Transverse colon (tissue), 3 donors: ENCODE data around the gene TREX2.

Experiments
- EP300 ChIP-seq: sonication (generic); formaldehyde crosslinking; IDR thresholded peaks from one replicate; pipeline ENCODE4 v1.6.1; 2017; ENCODE audit warnings: antibody characterized with exemption, low read depth
- TF ChIP-seq, protein P1 (sequence below), 5 experiments: fragments of 200-600 bp in 3 of 5; fragments of 450-650 bp in 2 of 5; sonication (generic) in 3 of 5; IDR thresholded peaks; 1 replicate in 2 of 5; 2 replicates in 3 of 5; pipeline ENCODE4 v1.5.1; 2016 to 2017; ENCODE audit warnings: antibody characterized with exemption in 5 of 5, inconsistent platforms in 3 of 5, mild to moderate bottlenecking in 2 of 5, moderate library complexity in 1 of 5

- TF ChIP-seq EP300, result no peak
- TF ChIP-seq, protein P1, sequence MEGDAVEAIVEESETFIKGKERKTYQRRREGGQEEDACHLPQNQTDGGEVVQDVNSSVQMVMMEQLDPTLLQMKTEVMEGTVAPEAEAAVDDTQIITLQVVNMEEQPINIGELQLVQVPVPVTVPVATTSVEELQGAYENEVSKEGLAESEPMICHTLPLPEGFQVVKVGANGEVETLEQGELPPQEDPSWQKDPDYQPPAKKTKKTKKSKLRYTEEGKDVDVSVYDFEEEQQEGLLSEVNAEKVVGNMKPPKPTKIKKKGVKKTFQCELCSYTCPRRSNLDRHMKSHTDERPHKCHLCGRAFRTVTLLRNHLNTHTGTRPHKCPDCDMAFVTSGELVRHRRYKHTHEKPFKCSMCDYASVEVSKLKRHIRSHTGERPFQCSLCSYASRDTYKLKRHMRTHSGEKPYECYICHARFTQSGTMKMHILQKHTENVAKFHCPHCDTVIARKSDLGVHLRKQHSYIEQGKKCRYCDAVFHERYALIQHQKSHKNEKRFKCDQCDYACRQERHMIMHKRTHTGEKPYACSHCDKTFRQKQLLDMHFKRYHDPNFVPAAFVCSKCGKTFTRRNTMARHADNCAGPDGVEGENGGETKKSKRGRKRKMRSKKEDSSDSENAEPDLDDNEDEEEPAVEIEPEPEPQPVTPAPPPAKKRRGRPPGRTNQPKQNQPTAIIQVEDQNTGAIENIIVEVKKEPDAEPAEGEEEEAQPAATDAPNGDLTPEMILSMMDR (IDR thresholded peaks at IDR 0.05), result no peak
These were observed 17.7 kb upstream of the TREX2 start for GRCh38 chrX:153463556-153463955.
